Left renal cortex interstitium (tissue), 4 donors: ENCODE data around the gene PNN. TPM values are rescaled to one million over a fixed set of nuclear protein-coding genes. Genes with fewer than 3 reads are reported as not detected.
"Not testable (repeated sequence)": the region's sequence is repeated elsewhere in the genome, so short reads cannot be mapped to it uniquely, and the experiment has no call there.

Experiments
- DNase-seq, 4 donors: peaks; one replicate each; pipeline ENCODE4 v3.0.0-alpha.2; 2013; ENCODE audit warnings: low read depth in 4 of 4, low spot score in 2 of 4, missing footprints in 1 of 4
- polyA plus RNA-seq, 4 donors: library from polyadenylated mRNA; unstranded; fragments of 120-200 nt; gene quantifications; one replicate each; pipeline ENCODE4 v1.2.1, GENCODE V29; 2013; ENCODE audit not compliant: insufficient read length in 4 of 4

PNN gene
- polyA plus RNA-seq, 4 donors: 146 to 237 (median 182) TPM

- DNase-seq: no peak
Measured at GRCh38 chr14:39228509-39229221, 53.6 kb downstream of the PNN start.

GRCh38 chr14:39229222-39229543, 54.1 kb downstream of the PNN start:
- DNase-seq: no peak

- DNase-seq: no peak
Measured at GRCh38 chr14:39229601-39230110, 54.6 kb downstream of the PNN start.

GRCh38 chr14:39230416-39231035, 55.5 kb downstream of the PNN start:
- DNase-seq: no peak

- DNase-seq: not testable (repeated sequence)
Measured at GRCh38 chr14:39231751-39232553, 56.9 kb downstream of the PNN start.

Other genes with a start within 250 kb of the PNN start
- 10 to 100 TPM; 58.4 to 65.7 (median 62.5) TPM for gene SEC23A, start 72.0 kb upstream of the PNN start, polyA plus RNA-seq
- 10 to 100 TPM; 23.4 to 28.8 (median 25.9) TPM for gene GEMIN2, start 60.9 kb upstream of the PNN start, polyA plus RNA-seq
- gene TRAPPC6B, start 4.9 kb upstream of the PNN start, polyA plus RNA-seq: 10 to 100 TPM; 27.4 to 35.1 (median 33.7) TPM
- 10 to 100 TPM; 61.6 to 83.5 (median 73.2) TPM for gene MIA2, start 58.7 kb downstream of the PNN start, polyA plus RNA-seq